ENCODE data around the gene NNAT. TPM values are rescaled to one million over a fixed set of nuclear protein-coding genes. Genes with fewer than 3 reads are reported as not detected.
A peak's percentile ranks its signal among the peaks of the same experiment; 100 is the strongest.
"Not testable (repeated sequence)": the region's sequence is repeated elsewhere in the genome, so short reads cannot be mapped to it uniquely, and the experiment has no call there.

NNAT gene
- total and polyA plus RNA-seq, 2 donors (not counting 3 experiments of a cell fraction or from before 2014, with no cell fraction given), result 2.3 to 32.9 TPM

DNA sequence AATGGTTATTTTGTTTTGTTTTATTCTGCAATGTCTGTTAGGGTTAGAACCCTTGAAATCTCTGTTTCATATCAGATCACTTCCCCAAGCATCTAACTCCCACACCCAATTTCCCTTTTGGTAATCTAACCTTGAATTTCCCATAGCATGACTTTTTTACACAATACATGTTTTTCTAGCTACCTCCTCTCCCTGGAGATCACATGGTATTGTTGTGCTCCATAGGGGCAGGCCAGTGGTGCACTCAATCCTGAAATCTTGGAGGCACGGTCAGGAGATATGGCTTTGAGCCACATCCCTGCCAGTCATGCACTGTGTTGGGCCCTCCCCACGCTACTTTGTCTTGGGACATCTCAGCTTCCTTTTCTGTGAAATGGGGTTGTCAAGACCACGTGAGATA, 36.7 kb upstream of the NNAT start:
- no peak for FAIRE-seq
- H4K20me1 ChIP-seq (replicated peaks; ENCODE audit: control insufficient read depth, extremely low read depth, insufficient read depth, low read length), result no peaks in the 10 kb centered on the region
- H3K9me3 ChIP-seq (replicated peaks; ENCODE audit: control insufficient read depth, insufficient read depth, low read length), result no peaks in the 10 kb centered on the region
- peak; percentile 26 for DNase-seq (ENCODE audit: low read depth, low spot score)
- intact Hi-C loops (cut with micrococcal nuclease) (no loop called here), dilution Hi-C loops (cut with MboI; ENCODE audit: extremely low pct_ligation_motif_present, low sequenced_read_pairs) (no loop called here)
- CTCF ChIA-PET, result interaction anchor here (1.2 to 1.3 kb wide), 2 partner anchors 8 to 10 kb away, joined by 3 read pairs; no protein-coding TSS in a partner anchor
- H3K36me3 ChIP-seq (ENCODE audit: control insufficient read depth in 2 of 2, extremely low read depth in 1 of 2, insufficient read depth in 2 of 2, low read length in 2 of 2), result no peaks in the 10 kb centered on the region
- H3K27me3 ChIP-seq (ENCODE audit: control insufficient read depth in 2 of 2, insufficient read depth in 2 of 2, low read length in 2 of 2), result peaks cover 6 to 12% of the 10 kb centered on the region in 2 experiments
- H2AFZ ChIP-seq (ENCODE audit: low read depth, low read length), result no peak overlapping the region
- H3K79me2 ChIP-seq (ENCODE audit: control insufficient read depth, insufficient read depth, low read length), result no peaks in the 10 kb centered on the region
- no peaks in the 10 kb centered on the region for H3K9me1 ChIP-seq (replicated peaks; ENCODE audit: control insufficient read depth, extremely low read depth, insufficient read depth, low read length)
- peaks cover 2% of the 10 kb centered on the region for H3K4me1 ChIP-seq (ENCODE audit: control insufficient read depth, extremely low read depth, insufficient read depth, low read length)
- POLR2A ChIA-PET, result no interaction called here
- H3K4me3 ChIP-seq (replicated peaks in 1 of 3; ENCODE audit: insufficient read depth in 1 of 3, low read depth in 1 of 3, low read length in 3 of 3), result no peak overlapping the region
- H3K9ac ChIP-seq (replicated peaks; ENCODE audit: extremely low read depth, insufficient read depth, low read length), result no peak overlapping the region
- no TSS peak for BruUV-seq (replicated peaks)
- no peak overlapping the region for H3K4me2 ChIP-seq (ENCODE audit: insufficient read depth, low read length)
- TF ChIP-seq POLR2AphosphoS5 (IDR thresholded peaks at IDR 0.05; ENCODE audit: insufficient read depth, low read depth, low read length) (no peak), EZH2 (IDR thresholded peaks at IDR 0.05; ENCODE audit: borderline replicate concordance, low read depth, low read length, severe bottlenecking) (no peak), FOS (IDR thresholded peaks at IDR 0.05; ENCODE audit: borderline replicate concordance, insufficient read depth, low read length) (no peak), GATA2 (IDR thresholded peaks at IDR 0.05; ENCODE audit: insufficient read depth, insufficient read length, low read depth, low read length) (no peak), POLR2A (IDR thresholded peaks at IDR 0.05; ENCODE audit: low read depth, low read length) (no peak), MYC (IDR thresholded peaks at IDR 0.05; ENCODE audit: low read depth, low read length) (no peak), JUN (IDR thresholded peaks at IDR 0.05; ENCODE audit: borderline replicate concordance, insufficient read depth, insufficient read length, low read depth) (no peak)
- TF ChIP-seq, protein P1, sequence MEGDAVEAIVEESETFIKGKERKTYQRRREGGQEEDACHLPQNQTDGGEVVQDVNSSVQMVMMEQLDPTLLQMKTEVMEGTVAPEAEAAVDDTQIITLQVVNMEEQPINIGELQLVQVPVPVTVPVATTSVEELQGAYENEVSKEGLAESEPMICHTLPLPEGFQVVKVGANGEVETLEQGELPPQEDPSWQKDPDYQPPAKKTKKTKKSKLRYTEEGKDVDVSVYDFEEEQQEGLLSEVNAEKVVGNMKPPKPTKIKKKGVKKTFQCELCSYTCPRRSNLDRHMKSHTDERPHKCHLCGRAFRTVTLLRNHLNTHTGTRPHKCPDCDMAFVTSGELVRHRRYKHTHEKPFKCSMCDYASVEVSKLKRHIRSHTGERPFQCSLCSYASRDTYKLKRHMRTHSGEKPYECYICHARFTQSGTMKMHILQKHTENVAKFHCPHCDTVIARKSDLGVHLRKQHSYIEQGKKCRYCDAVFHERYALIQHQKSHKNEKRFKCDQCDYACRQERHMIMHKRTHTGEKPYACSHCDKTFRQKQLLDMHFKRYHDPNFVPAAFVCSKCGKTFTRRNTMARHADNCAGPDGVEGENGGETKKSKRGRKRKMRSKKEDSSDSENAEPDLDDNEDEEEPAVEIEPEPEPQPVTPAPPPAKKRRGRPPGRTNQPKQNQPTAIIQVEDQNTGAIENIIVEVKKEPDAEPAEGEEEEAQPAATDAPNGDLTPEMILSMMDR (IDR thresholded peaks at IDR 0.05; ENCODE audit: extremely low read depth in 1 of 2, insufficient read depth in 1 of 2, low read depth in 1 of 2, low read length in 2 of 2), result no peak
- TF ChIP-seq, protein P2, sequence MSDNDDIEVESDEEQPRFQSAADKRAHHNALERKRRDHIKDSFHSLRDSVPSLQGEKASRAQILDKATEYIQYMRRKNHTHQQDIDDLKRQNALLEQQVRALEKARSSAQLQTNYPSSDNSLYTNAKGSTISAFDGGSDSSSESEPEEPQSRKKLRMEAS (IDR thresholded peaks at IDR 0.05; ENCODE audit: insufficient read depth, insufficient read length), result no peak
- no peak overlapping the region for H3K27ac ChIP-seq (ENCODE audit: insufficient read depth, low read depth, low read length)

DNA sequence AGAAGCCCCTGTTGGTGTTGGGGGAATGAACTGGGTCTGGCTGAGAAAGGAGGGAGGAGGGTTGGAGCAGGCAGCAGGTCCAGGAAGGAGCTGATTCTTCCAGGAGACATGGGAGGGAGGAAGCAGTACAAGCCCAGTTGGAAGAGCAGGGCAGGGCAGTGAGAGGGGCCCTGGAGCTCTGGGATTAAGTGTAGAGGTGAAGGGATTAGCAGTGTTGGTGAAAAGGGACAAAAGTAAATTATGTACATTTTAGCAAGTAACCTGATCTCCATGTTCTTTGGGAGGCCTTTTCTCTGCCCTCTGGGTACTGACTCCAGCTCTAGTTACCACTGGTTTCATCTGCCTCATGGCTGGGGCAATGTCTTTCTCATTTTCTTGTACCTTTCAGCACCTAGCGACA, 34.8 kb upstream of the NNAT start:
- H3K4me2 ChIP-seq (ENCODE audit: insufficient read depth, low read length); H2AFZ ChIP-seq (ENCODE audit: low read depth, low read length); H3K4me3 ChIP-seq (replicated peaks in 1 of 3; ENCODE audit: insufficient read depth in 1 of 3, low read depth in 1 of 3, low read length in 3 of 3); DNase-seq (ENCODE audit: low read depth, low spot score); intact Hi-C loops (cut with micrococcal nuclease); dilution Hi-C loops (cut with MboI; ENCODE audit: extremely low pct_ligation_motif_present, low sequenced_read_pairs); H3K79me2 ChIP-seq (ENCODE audit: control insufficient read depth, insufficient read depth, low read length); H4K20me1 ChIP-seq (replicated peaks; ENCODE audit: control insufficient read depth, extremely low read depth, insufficient read depth, low read length); H3K4me1 ChIP-seq (ENCODE audit: control insufficient read depth, extremely low read depth, insufficient read depth, low read length); POLR2A ChIA-PET; FAIRE-seq; H3K9me1 ChIP-seq (replicated peaks; ENCODE audit: control insufficient read depth, extremely low read depth, insufficient read depth, low read length); BruUV-seq (replicated peaks); H3K27ac ChIP-seq (ENCODE audit: insufficient read depth, low read depth, low read length); H3K36me3 ChIP-seq (ENCODE audit: control insufficient read depth in 2 of 2, extremely low read depth in 1 of 2, insufficient read depth in 2 of 2, low read length in 2 of 2); H3K9me3 ChIP-seq (replicated peaks; ENCODE audit: control insufficient read depth, insufficient read depth, low read length); H3K9ac ChIP-seq (replicated peaks; ENCODE audit: extremely low read depth, insufficient read depth, low read length): not testable (repeated sequence)
- CTCF ChIA-PET, result interaction anchor here (0.9 kb wide), 1 partner anchor 12 kb away, joined by 3 read pairs; no protein-coding TSS in a partner anchor
- H3K27me3 ChIP-seq (ENCODE audit: control insufficient read depth in 2 of 2, insufficient read depth in 2 of 2, low read length in 2 of 2), result peaks cover 0 to 12% of the 10 kb centered on the region in 2 experiments

Measured in endothelial cell of umbilical vein (primary cell).